ENCODE results near the gene GP1BB.

The GP1BB gene

GRCh38 chr22:19756288-19757128 is 33.2 kb downstream of the GP1BB start:
- Histone ChIP-seq H3K4me1 (ENCODE audit: control insufficient read depth, insufficient read depth, low read length) (peaks cover 39% of the 10 kb centered on the region), H3K36me3 (ENCODE audit: control insufficient read depth, insufficient read depth, low read length) (no peaks in the 10 kb centered on the region), H3K27ac (ENCODE audit: insufficient read depth, low read depth, low read length, poor library complexity, severe bottlenecking) (no peak overlapping the region), H3K27me3 (ENCODE audit: control insufficient read depth, insufficient read depth, low read length, poor library complexity, severe bottlenecking) (peaks cover 98% of the 10 kb centered on the region), H3K9me3 (ENCODE audit: control insufficient read depth, low read length) (no peaks in the 10 kb centered on the region), H3K4me3 (ENCODE audit: insufficient read depth, low read depth, low read length) (no peak overlapping the region)
- 3 to 4% methylated on average over 76 of the region's 76 CpGs for WGBS, 2 experiments

- Histone ChIP-seq H3K4me1 (ENCODE audit: control insufficient read depth, insufficient read depth, low read length) (peaks cover 38% of the 10 kb centered on the region), H3K27ac (ENCODE audit: insufficient read depth, low read depth, low read length, poor library complexity, severe bottlenecking) (no peak overlapping the region), H3K4me3 (ENCODE audit: insufficient read depth, low read depth, low read length) (no peak overlapping the region), H3K9me3 (ENCODE audit: control insufficient read depth, low read length) (no peaks in the 10 kb centered on the region), H3K27me3 (ENCODE audit: control insufficient read depth, insufficient read depth, low read length, poor library complexity, severe bottlenecking) (peaks cover 99% of the 10 kb centered on the region), H3K36me3 (ENCODE audit: control insufficient read depth, insufficient read depth, low read length) (no peaks in the 10 kb centered on the region)
- WGBS, 2 experiments, result 18 to 19% methylated on average over 16 of the region's 16 CpGs
These were observed 34.0 kb downstream of the GP1BB start for GRCh38 chr22:19757140-19757984.

- 19 to 22% methylated on average over 43 of the region's 43 CpGs for WGBS, 2 experiments
- no peaks in the 10 kb centered on the region for H3K36me3 ChIP-seq (ENCODE audit: control insufficient read depth, insufficient read depth, low read length)
These were observed 34.9 kb downstream of the GP1BB start for GRCh38 chr22:19757985-19758895.

GRCh38 chr22:19758896-19759426 is 35.6 kb downstream of the GP1BB start:
- 7 to 8% methylated on average over 21 of the region's 21 CpGs for WGBS, 2 experiments
- Histone ChIP-seq H3K9me3 (ENCODE audit: control insufficient read depth, low read length) (no peaks in the 10 kb centered on the region), H3K27me3 (ENCODE audit: control insufficient read depth, insufficient read depth, low read length, poor library complexity, severe bottlenecking) (peaks cover 99% of the 10 kb centered on the region), H3K27ac (ENCODE audit: insufficient read depth, low read depth, low read length, poor library complexity, severe bottlenecking) (no peak overlapping the region), H3K36me3 (ENCODE audit: control insufficient read depth, insufficient read depth, low read length) (no peaks in the 10 kb centered on the region), H3K4me3 (ENCODE audit: insufficient read depth, low read depth, low read length) (no peak overlapping the region), H3K4me1 (ENCODE audit: control insufficient read depth, insufficient read depth, low read length) (peaks cover 38% of the 10 kb centered on the region)

More at GRCh38 chr22:19757985-19758895, 34.9 kb downstream of the GP1BB start:
- Histone ChIP-seq H3K27me3 (ENCODE audit: control insufficient read depth, insufficient read depth, low read length, poor library complexity, severe bottlenecking) (peaks cover 99% of the 10 kb centered on the region), H3K9me3 (ENCODE audit: control insufficient read depth, low read length) (no peaks in the 10 kb centered on the region), H3K4me3 (ENCODE audit: insufficient read depth, low read depth, low read length) (no peak overlapping the region), H3K4me1 (ENCODE audit: control insufficient read depth, insufficient read depth, low read length) (peaks cover 38% of the 10 kb centered on the region), H3K27ac (ENCODE audit: insufficient read depth, low read depth, low read length, poor library complexity, severe bottlenecking) (no peak overlapping the region)

- no peak overlapping the region for H3K4me3 ChIP-seq (ENCODE audit: insufficient read depth, low read depth, low read length)
- peaks cover 38% of the 10 kb centered on the region for H3K4me1 ChIP-seq (ENCODE audit: control insufficient read depth, insufficient read depth, low read length)
- H3K9me3 ChIP-seq (ENCODE audit: control insufficient read depth, low read length), result no peaks in the 10 kb centered on the region
- no peaks in the 10 kb centered on the region for H3K36me3 ChIP-seq (ENCODE audit: control insufficient read depth, insufficient read depth, low read length)
- H3K27ac ChIP-seq (ENCODE audit: insufficient read depth, low read depth, low read length, poor library complexity, severe bottlenecking), result no peak overlapping the region
- peaks cover 99% of the 10 kb centered on the region for H3K27me3 ChIP-seq (ENCODE audit: control insufficient read depth, insufficient read depth, low read length, poor library complexity, severe bottlenecking)
- WGBS, 2 experiments, result 2 to 3% methylated on average over 43 of the region's 43 CpGs
These were observed 36.2 kb downstream of the GP1BB start for GRCh38 chr22:19759427-19760057.

- H3K4me1 ChIP-seq (ENCODE audit: control insufficient read depth, insufficient read depth, low read length), result peaks cover 34% of the 10 kb centered on the region
- no peak within 1 kb of the TSS for H3K4me3 ChIP-seq (ENCODE audit: insufficient read depth, low read depth, low read length)
- WGBS, 2 experiments, result 2 to 3% methylated on average over 66 to 68 of the region's 79 CpGs
- H3K9me3 ChIP-seq (ENCODE audit: control insufficient read depth, low read length), result no peaks in the 10 kb centered on the region
- H3K27ac ChIP-seq (ENCODE audit: insufficient read depth, low read depth, low read length, poor library complexity, severe bottlenecking), result no peak within 1 kb of the TSS
- no peaks in the 10 kb centered on the region for H3K36me3 ChIP-seq (ENCODE audit: control insufficient read depth, insufficient read depth, low read length)
- peaks cover 99% of the 10 kb centered on the region for H3K27me3 ChIP-seq (ENCODE audit: control insufficient read depth, insufficient read depth, low read length, poor library complexity, severe bottlenecking)
These were observed 37.0 kb downstream of the GP1BB start, which contains the start of gene TBX1 for GRCh38 chr22:19760058-19760950. TBX1 (plus strand) TSS chr22:19760778; CDS start chr22:19760844, 66 bp downstream.

GRCh38 chr22:19760951-19761724 is 37.8 kb downstream of the GP1BB start:
- H3K4me1 ChIP-seq (ENCODE audit: control insufficient read depth, insufficient read depth, low read length), result peaks cover 33% of the 10 kb centered on the region
- H3K9me3 ChIP-seq (ENCODE audit: control insufficient read depth, low read length), result no peaks in the 10 kb centered on the region
- H3K27me3 ChIP-seq (ENCODE audit: control insufficient read depth, insufficient read depth, low read length, poor library complexity, severe bottlenecking), result peaks cover 99% of the 10 kb centered on the region
- no peak overlapping the region for H3K27ac ChIP-seq (ENCODE audit: insufficient read depth, low read depth, low read length, poor library complexity, severe bottlenecking)
- H3K4me3 ChIP-seq (ENCODE audit: insufficient read depth, low read depth, low read length), result no peak overlapping the region
- 1 to 2% methylated on average over 117 of the region's 117 CpGs for WGBS, 2 experiments
- H3K36me3 ChIP-seq (ENCODE audit: control insufficient read depth, insufficient read depth, low read length), result no peaks in the 10 kb centered on the region

GRCh38 chr22:19761725-19762567 is 38.6 kb downstream of the GP1BB start:
- Histone ChIP-seq H3K9me3 (ENCODE audit: control insufficient read depth, low read length) (no peaks in the 10 kb centered on the region), H3K4me3 (ENCODE audit: insufficient read depth, low read depth, low read length) (no peak overlapping the region), H3K27me3 (ENCODE audit: control insufficient read depth, insufficient read depth, low read length, poor library complexity, severe bottlenecking) (peaks cover 99% of the 10 kb centered on the region), H3K36me3 (ENCODE audit: control insufficient read depth, insufficient read depth, low read length) (no peaks in the 10 kb centered on the region), H3K27ac (ENCODE audit: insufficient read depth, low read depth, low read length, poor library complexity, severe bottlenecking) (no peak overlapping the region), H3K4me1 (ENCODE audit: control insufficient read depth, insufficient read depth, low read length) (peaks cover 28% of the 10 kb centered on the region)
- WGBS, 2 experiments, result 20 to 29% methylated on average over 33 of the region's 33 CpGs
